K562 (cell line): ENCODE measurements around the gene SLC35G6. TPM values are rescaled to one million over a fixed set of nuclear protein-coding genes. Genes with fewer than 3 reads are reported as not detected.

Experiments
- ARID2 ChIP-seq: fragments of 450-650 bp; IDR thresholded peaks from 2 replicates; pipeline ENCODE4 v1.6.1; 2017; ENCODE audit warnings: antibody characterized with exemption, mild to moderate bottlenecking
- ATF4 ChIP-seq: fragments of 450-650 bp; formaldehyde crosslinking; IDR thresholded peaks from 2 replicates; pipeline ENCODE4 v1.4.0; 2022; ENCODE audit warnings: mild to moderate bottlenecking, moderate library complexity
- E2F4 ChIP-seq: sonication (generic); formaldehyde crosslinking; IDR thresholded peaks from 2 replicates; pipeline ENCODE4 v1.8.0; 2022; ENCODE audit warnings: mild to moderate bottlenecking, low read depth, missing genetic modification reagents
- GTF3C2 ChIP-seq: IDR thresholded peaks from 3 replicates; pipeline ENCODE4 v1.6.1; 2011; ENCODE audit warnings: borderline replicate concordance, mild to moderate bottlenecking, moderate library complexity; ENCODE audit not compliant: insufficient read length; ENCODE audit errors: extremely low read depth
- NRF1 ChIP-seq, 2 experiments: fragments of 450-650 bp; IDR thresholded peaks in 1 of 2; conservative IDR thresholded peaks in 1 of 2; 2 replicates each; pipeline ENCODE4 v1.6.1; 2014; ENCODE audit warnings: mild to moderate bottlenecking in 2 of 2
- REST ChIP-seq, 2 experiments: fragments of 450-650 bp; formaldehyde crosslinking in 1 of 2; IDR thresholded peaks; 2 replicates each; pipeline versions ENCODE4 v1.4.0 to v1.6.1; 2014 to 2020; ENCODE audit warnings: mild to moderate bottlenecking in 2 of 2, borderline replicate concordance in 1 of 2, low read depth in 1 of 2
- THAP7 ChIP-seq: fragments of 250-450 bp; sonication (Bioruptor Pico); IDR thresholded peaks from 2 replicates; pipeline ENCODE4 v1.5.0; 2021
- ZNF280B ChIP-seq: fragments of 250-450 bp; sonication (Bioruptor Pico); IDR thresholded peaks from 2 replicates; pipeline ENCODE4 v1.5.1; 2021; ENCODE audit warnings: mild to moderate bottlenecking
- ZNF324 ChIP-seq: fragments of 250-450 bp; sonication (Bioruptor Pico); IDR thresholded peaks from 2 replicates; pipeline ENCODE4 v1.4.0; 2020; ENCODE audit warnings: mild to moderate bottlenecking
- polyA plus RNA-seq, 8 experiments: library from polyadenylated mRNA; depleted of rRNA in 4 of 8; stranded (reverse) in 5 of 8; unstranded in 3 of 8; fragments of >200 nt; fragmentation: Nextera tagmentation in 2 of 8; fragmentation: Illumina TruSeq in 1 of 8; extraction: Ambion mirVana in 2 of 8; extraction: Trizol in 1 of 8; gene quantifications; 2 replicates each; pipeline versions ENCODE4 v1.2.1 to v1.2.3, GENCODE V29; 2011 to 2014; ENCODE audit warnings: inconsistent platforms in 1 of 8, missing spikeins in 1 of 8
- total RNA-seq, 7 experiments: library from RNA; depleted of rRNA in 6 of 7; stranded (reverse); fragments of >200 nt in 6 of 7; fragmentation: Illumina TruSeq in 2 of 7; extraction: Trizol in 2 of 7; gene quantifications; 2 replicates each; pipeline versions ENCODE4 v1.2.1 to v1.2.3, GENCODE V29; 2011 to 2021; ENCODE audit warnings: low replicate concordance in 1 of 7

SLC35G6 gene
- total and polyA plus RNA-seq, 9 of the 15 experiments (the other 6 are each of a cell fraction or from before 2014, with no cell fraction given), result not detected

GRCh38 chr17:7435676-7436555, 45.3 kb upstream of the SLC35G6 start (continued):
- no peak for TF ChIP-seq REST (IDR thresholded peaks at IDR 0.05; ENCODE audit: borderline replicate concordance)
- TF ChIP-seq REST (CRISPR knock-in tag; IDR thresholded peaks at IDR 0.05; ENCODE audit: low read depth), result no peak
- peak; percentile 39 to 54; a peak in 3 of 4 replicates for TF ChIP-seq NRF1 (conservative IDR thresholded peaks at IDR 0.05 in 1 of 2, IDR thresholded peaks at IDR 0.05 in 1 of 2)
- TF ChIP-seq ZNF280B (CRISPR knock-in tag), result no peak
- no peak for TF ChIP-seq THAP7 (CRISPR knock-in tag)
- no peak for TF ChIP-seq ARID2
- no peak for TF ChIP-seq GTF3C2
- no peak for TF ChIP-seq ATF4 (CRISPR knock-in tag)
- no peak for TF ChIP-seq E2F4 (CRISPR knock-in tag)
- TF ChIP-seq ZNF324, result no peak
